ENCODE measurements around the gene SUSD1. TPM values are rescaled to one million over a fixed set of nuclear protein-coding genes. Genes with fewer than 3 reads are reported as not detected.

Gene SUSD1
- total RNA-seq, 3 donors from 2014 or later: 18.8 to 43.8 (median 19.5) TPM

DNA sequence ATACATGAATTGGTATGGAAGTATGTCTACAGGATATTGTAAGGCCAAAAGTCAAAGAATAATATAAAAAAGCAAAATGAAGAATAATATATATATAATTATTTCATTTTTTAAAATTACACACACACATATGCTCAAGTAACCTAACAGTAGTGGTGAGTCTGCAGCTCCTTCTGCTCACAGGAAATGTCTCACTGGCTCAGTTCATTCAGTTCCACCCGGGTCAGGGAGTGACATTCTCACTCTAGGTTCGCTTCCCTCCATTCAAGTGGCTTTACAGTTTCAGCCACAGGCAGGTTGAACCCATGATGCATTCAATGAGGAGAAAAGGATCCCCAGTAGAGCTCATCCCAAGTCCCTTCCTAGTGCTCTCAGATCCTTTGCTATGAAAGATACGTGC is 90.8 kb downstream of the SUSD1 start:
- DNase-seq: no peak
- Histone ChIP-seq H3K4me1 (ENCODE audit: low read depth) (no peaks in the 10 kb centered on the region), H3K9me3 (no peaks in the 10 kb centered on the region), H3K4me3 (no peak overlapping the region), H3K36me3 (ENCODE audit: low read depth) (no peaks in the 10 kb centered on the region)
- intact Hi-C loops (cut with DNase I, micrococcal nuclease): no loop called here
- TF ChIP-seq, protein P1, sequence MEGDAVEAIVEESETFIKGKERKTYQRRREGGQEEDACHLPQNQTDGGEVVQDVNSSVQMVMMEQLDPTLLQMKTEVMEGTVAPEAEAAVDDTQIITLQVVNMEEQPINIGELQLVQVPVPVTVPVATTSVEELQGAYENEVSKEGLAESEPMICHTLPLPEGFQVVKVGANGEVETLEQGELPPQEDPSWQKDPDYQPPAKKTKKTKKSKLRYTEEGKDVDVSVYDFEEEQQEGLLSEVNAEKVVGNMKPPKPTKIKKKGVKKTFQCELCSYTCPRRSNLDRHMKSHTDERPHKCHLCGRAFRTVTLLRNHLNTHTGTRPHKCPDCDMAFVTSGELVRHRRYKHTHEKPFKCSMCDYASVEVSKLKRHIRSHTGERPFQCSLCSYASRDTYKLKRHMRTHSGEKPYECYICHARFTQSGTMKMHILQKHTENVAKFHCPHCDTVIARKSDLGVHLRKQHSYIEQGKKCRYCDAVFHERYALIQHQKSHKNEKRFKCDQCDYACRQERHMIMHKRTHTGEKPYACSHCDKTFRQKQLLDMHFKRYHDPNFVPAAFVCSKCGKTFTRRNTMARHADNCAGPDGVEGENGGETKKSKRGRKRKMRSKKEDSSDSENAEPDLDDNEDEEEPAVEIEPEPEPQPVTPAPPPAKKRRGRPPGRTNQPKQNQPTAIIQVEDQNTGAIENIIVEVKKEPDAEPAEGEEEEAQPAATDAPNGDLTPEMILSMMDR (IDR thresholded peaks at IDR 0.05): no peak
- no peak for ATAC-seq

DNA sequence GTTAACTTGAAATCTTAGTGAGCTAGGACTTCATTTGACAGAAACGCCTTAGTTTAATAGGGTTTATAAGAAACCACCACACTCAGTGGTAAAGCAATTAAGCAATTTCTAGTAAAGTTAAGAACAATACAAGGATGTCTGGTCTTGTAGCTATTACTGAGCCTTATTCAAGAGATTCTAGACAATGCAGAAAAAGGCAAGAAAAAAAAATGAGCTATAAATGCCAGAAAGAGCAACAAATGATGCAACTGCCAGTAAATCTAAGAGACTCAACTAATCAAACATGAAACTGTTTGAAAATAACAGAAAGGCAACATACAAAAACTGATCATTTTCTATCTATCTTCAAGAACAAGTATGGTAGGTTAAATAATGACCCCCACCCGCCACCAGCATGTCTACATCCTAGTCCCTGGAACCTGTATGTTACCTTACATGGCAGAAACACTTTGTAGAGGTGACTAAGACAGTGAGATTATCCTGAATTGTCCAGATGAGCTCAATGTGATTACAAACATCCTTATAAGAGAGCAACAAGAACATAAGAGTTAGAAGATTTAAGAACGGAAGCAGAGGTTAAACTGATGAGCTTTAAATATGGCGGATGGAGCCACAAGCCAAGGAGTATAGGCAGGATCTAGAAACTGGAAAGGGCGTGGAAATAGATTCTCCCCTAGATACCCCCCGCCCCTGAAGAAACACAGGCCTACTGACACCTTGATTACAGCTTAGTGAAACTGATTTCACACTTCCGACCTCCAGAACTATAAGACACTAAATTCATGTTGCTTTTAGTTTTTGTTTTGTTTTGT is 93.0 kb downstream of the SUSD1 start:
- TF ChIP-seq, protein P1 (IDR thresholded peaks at IDR 0.05): no peak
- no peaks in the 10 kb centered on the region for H3K4me1 ChIP-seq (ENCODE audit: low read depth)
- no peaks in the 10 kb centered on the region for H3K9me3 ChIP-seq
- ATAC-seq (no peak), DNase-seq (no peak)
- no peak overlapping the region for H3K4me3 ChIP-seq
- H3K36me3 ChIP-seq (ENCODE audit: low read depth): no peaks in the 10 kb centered on the region
- intact Hi-C loops (cut with DNase I, micrococcal nuclease): no loop called here

DNA sequence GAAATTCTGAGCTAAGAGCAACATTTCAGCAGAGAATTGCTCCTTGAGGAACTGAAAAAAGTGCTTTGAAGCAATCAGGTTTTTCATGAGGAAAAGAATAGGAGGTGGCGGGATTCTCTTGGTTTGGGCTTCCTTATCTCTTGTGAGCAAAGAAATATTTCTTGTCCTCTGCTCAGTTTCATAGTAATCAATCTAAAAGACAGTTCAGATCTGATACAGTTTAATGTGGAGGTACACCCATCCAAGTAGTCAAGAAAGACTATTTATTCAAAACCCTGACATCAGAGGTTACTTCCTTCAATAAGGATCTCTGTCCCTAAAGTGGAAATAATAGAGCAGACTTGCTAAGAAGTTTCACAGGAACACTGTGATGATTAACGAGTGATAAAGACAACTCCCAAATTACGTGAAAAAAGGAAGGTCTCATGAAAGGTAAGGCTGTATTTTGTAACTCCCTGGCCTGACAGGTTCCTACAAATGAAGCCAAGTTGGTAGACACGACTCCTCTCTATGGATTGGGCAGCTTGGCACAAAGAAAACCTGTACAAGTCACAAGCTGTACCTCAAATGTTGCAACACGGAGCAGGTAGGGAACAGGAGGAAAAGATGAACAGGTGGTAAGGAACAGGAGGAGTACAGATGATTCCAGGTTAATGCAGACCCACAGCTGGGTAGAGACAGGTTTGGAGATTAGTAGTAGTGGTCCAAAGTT is 94.1 kb downstream of the SUSD1 start:
- DNase-seq (no peak), ATAC-seq (no peak)
- intact Hi-C loops (cut with DNase I, micrococcal nuclease): no loop called here
- H3K4me3 ChIP-seq: no peak overlapping the region
- H3K9me3 ChIP-seq: no peaks in the 10 kb centered on the region
- H3K4me1 ChIP-seq (ENCODE audit: low read depth): no peaks in the 10 kb centered on the region
- TF ChIP-seq, protein P1 (IDR thresholded peaks at IDR 0.05): no peak
- H3K36me3 ChIP-seq (ENCODE audit: low read depth): no peaks in the 10 kb centered on the region

DNA sequence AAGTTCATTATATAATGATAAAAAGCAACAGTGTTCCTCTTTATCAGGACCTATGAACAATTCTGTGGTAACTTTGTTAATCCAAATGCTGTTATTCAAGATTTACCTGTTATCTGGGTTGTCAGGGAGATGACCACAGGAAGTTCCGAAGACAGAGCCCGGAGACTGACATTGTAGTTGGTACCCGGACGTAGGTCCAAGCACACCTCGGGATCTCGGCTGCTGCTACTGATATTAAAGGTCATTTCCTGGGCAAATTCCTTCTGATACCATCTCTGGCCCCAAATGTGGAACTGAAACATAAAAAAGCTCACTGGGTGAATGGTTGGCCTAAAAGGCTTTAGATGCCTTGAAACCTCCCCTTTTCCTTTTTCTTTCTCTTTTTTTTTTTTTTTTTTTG is 96.7 kb downstream of the SUSD1 start:
- ATAC-seq (no peak), DNase-seq (no peak)
- intact Hi-C loops (cut with DNase I, micrococcal nuclease): loop anchor here in 1 of 2 donors (10.0 kb wide), 1 partner anchor 184 kb away; the partner anchor contains the start of gene UGCG
- H3K4me3 ChIP-seq: no peak overlapping the region
- TF ChIP-seq, protein P1 (IDR thresholded peaks at IDR 0.05): no peak
- no peaks in the 10 kb centered on the region for H3K36me3 ChIP-seq (ENCODE audit: low read depth)
- H3K4me1 ChIP-seq (ENCODE audit: low read depth): peaks cover 5% of the 10 kb centered on the region
- H3K9me3 ChIP-seq: no peaks in the 10 kb centered on the region

DNA sequence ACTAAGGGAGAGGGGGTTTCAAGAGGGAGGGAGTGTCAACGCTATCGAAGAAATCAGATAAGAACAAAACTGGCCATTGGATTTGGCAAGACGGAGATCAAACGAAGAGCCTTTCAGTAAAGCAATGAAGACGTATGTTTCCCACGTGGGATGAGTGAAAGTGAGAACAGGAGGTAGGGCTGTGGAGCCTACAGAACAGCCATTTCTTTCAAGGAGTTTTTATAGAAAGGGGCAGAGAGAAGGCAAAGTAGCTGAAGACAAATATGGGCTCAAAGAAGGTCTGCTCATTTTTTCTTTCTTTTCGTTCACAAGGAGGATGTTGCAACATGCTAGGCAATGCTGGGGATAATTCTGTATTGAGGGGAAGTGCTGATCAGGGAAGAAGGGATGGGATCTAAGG is 98.3 kb downstream of the SUSD1 start:
- DNase-seq: no peak
- intact Hi-C loops (cut with DNase I, micrococcal nuclease): loop anchor here in 1 of 2 donors (10.0 kb wide), 1 partner anchor 182 kb away; the partner anchor contains the start of gene UGCG
- Histone ChIP-seq H3K4me1 (ENCODE audit: low read depth) (peaks cover 5% of the 10 kb centered on the region), H3K9me3 (no peaks in the 10 kb centered on the region), H3K36me3 (ENCODE audit: low read depth) (no peaks in the 10 kb centered on the region), H3K4me3 (no peak overlapping the region)
- ATAC-seq: no peak
- TF ChIP-seq, protein P1 (IDR thresholded peaks at IDR 0.05): no peak

Data from mucosa of descending colon (tissue), 3 donors.